ENCODE data around the gene ILKAP.
A peak's percentile ranks its signal among the peaks of the same experiment; 100 is the strongest.
"Not testable (repeated sequence)": the region's sequence is repeated elsewhere in the genome, so short reads cannot be mapped to it uniquely, and the experiment has no call there.

ILKAP gene

GRCh38 chr2:238202326-238203093 is 985 bp downstream of the ILKAP start:
- DNase-seq (ENCODE audit: low read depth, low spot score): peak; percentile 41

GRCh38 chr2:238190445-238190844 is 13.1 kb downstream of the ILKAP start:
- DNase-seq (ENCODE audit: low read depth, low spot score): no peak

- DNase-seq (ENCODE audit: low read depth, low spot score): no peak
These were observed 15.6 kb downstream of the ILKAP start for GRCh38 chr2:238187618-238188548.

GRCh38 chr2:238183821-238184220 is 19.7 kb downstream of the ILKAP start:
- DNase-seq (ENCODE audit: low read depth, low spot score): no peak

GRCh38 chr2:238182362-238182761 is 21.1 kb downstream of the ILKAP start:
- no peak for DNase-seq (ENCODE audit: low read depth, low spot score)

DNA sequence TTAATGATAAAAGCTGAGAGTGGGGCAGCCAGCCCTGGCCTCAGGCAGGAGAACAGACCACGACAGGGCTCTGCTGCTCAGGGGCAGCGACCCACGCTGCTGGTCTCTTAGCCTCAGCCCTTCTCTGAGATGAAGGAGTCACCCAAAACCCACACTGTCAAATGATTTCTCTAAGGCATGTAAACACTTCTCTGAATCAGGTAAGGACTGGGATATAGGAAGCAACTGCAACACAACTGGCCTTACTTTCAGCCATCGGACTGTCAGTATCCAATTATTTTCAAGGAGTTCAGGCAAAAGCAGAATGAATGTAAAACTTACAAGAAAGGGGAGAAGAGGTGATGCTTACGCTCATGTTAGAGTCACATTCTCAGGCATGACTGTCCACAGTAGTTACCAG is 22.9 kb downstream of the ILKAP start:
- no peak for DNase-seq (ENCODE audit: low read depth, low spot score)

GRCh38 chr2:238176613-238177012 is 26.9 kb downstream of the ILKAP start:
- DNase-seq (ENCODE audit: low read depth, low spot score): no peak

DNA sequence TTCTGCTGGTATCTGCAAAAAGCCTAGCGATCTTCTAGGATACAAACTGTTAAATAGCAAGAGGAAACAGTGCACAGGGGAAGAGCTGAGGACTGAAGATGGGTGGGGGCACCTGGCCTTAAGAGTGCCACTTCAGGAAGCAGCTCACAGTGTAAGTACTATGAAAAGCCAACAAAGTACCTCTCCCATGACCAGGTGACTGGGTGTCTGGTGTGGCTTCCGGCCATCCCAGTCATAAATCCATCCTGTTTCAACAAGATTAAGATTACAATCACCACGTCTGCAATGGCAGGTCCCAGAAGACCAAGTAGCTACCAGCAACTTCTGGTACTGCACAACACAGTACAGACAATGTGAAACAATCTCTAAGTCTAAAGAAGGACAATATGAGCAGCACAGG is 28.8 kb downstream of the ILKAP start:
- no peak for DNase-seq (ENCODE audit: low read depth, low spot score)

DNA sequence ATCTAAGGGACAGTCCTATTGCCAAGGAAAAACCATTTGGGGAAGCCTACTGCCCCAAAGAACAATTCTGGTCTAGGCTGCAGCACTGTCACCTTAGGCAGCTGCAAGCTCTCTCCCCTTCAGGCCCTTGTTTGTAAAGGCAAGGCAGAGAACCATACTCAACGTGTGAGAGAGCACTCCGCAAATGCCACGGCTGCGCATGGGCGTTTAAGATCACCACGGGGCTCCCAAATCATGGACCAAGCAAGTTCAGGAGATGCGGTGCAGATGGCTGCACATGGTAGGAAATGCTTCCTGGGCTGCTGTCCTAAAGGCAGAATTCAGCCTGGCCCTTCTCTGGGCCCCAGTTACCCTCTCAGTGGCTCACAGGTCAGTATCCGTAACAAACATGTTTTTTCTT is 29.2 kb downstream of the ILKAP start:
- no peak for DNase-seq (ENCODE audit: low read depth, low spot score)

DNA sequence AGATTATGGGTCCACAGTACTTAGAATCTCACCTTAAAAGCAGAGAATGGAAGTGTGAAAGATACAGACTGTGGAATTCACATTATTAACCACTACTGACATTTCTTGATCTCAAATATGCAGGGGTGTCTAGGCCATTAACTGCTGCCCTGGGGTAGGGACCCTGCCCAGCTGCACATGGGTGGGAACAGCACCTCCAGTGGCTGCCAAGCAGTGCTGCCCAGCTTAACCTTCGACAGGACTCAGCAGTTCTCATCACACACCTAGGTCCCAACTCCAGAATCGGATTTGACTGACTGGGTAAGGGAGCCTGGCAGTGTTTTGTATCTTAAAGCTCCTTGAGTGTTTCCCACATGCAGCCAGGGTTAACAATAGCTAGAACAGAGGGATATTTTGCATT is 29.8 kb downstream of the ILKAP start:
- no peak for DNase-seq (ENCODE audit: low read depth, low spot score)

DNA sequence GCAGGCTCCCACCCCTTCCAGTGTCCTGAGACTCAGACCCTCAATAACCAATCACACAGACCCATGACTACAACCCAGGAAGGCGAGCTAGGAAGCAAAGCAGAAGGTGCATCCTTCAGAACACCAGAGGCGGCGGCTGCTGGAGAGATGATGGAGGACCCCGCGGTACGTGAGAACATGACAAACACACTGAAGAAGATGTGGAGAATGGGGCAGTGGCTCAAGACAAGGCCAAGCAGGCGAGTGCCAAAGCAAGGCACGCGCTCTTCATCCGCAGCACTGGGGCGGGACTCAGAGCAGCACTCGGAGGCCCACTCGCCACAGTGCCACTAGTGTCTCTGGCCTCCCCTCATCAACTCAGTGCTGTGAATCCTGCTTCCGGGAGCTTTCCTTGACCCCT is 31.1 kb downstream of the ILKAP start:
- no peak for DNase-seq (ENCODE audit: low read depth, low spot score)

DNA sequence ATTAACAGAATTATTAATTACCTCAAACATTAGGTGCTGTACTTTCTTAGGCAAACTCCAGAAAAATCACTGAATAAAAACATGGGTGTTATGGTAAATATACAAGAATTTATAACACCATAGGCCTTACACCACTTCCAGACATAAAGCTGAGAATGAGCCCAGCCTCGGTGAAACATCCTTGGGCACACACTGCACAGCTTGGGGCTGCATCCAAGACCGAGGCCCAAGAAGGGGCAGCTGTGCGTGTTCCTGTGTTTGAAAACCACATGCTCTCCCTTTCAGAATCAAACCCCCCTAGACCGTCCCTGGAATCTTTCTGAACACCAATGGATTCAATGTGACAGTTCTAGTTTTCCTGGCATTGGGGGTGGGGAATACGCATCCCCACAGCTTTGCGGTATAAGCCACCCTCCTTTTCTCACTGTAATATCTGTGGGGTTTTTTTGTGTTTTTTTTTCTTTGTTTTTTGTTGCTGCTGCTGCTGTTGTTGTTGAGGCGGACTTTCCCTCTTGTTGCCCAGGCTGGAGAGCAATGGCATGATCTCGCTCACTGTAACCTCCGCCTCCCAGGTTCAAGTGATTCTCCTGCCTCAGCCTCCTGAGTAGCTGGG is 31.8 kb downstream of the ILKAP start:
- DNase-seq (ENCODE audit: low read depth, low spot score): no peak

- not testable (repeated sequence) for DNase-seq (ENCODE audit: low read depth, low spot score)
These were observed 32.4 kb downstream of the ILKAP start for GRCh38 chr2:238171072-238171431.

DNA sequence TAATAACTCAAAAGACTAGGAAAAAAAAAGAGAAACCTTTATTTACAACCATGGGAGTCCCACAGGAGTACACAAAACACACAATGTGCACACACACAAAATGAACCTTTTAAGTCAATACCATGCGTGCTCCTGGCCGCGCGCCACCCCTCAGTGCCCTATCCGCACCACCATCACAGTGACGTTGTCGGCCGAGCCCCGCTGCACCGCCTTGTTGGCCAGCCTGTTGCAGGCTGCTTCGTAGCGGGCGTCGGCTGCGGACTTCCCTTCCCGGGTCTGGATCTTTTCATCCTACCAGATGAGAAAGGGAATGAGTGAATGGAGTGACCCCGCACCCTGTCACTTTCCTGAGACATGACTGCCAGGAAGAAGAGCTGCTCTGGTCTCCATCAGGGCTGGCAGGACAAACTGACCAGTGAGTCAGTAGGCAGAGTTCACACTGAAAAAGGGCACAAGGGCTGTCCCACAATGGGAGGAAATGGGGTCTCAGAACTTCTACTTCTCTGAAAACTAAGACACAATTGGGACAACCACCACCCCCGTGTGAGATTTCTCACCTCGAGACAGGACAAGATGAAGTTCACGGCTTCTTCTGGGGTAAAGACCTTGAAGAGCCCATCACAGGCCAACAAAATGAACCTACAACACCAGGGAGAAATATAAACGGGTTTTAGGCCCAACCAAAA is 33.0 kb downstream of the ILKAP start:
- DNase-seq (ENCODE audit: low read depth, low spot score): no peak

DNA sequence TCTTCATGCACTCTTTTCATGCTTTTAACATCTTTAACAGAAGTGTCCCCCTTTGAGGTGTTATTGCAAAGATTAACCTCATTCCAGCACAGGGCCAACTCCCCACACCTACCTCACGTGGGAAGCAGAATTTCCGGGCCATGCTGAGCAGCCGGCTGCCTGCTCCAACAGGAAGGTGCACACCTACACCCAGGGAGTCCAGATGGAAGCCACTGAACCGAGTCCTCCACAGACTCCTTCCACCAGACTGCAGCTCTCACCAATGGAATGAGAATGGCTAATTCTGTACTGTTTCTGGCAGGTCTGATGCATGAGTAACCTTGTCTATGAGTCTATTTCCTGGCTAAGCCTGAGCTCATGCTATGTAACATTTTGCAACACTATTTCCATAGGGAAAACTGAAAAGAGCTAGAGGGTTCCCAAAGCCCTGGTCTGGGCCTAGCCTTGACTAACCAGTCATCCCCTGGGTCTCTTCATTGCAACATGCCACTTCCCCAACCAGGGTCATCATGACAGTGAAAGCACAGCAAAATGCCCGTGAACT is 33.7 kb downstream of the ILKAP start:
- DNase-seq (ENCODE audit: low read depth, low spot score): no peak

GRCh38 chr2:238169048-238169707 is 34.3 kb downstream of the ILKAP start:
- no peak for DNase-seq (ENCODE audit: low read depth, low spot score)

DNA sequence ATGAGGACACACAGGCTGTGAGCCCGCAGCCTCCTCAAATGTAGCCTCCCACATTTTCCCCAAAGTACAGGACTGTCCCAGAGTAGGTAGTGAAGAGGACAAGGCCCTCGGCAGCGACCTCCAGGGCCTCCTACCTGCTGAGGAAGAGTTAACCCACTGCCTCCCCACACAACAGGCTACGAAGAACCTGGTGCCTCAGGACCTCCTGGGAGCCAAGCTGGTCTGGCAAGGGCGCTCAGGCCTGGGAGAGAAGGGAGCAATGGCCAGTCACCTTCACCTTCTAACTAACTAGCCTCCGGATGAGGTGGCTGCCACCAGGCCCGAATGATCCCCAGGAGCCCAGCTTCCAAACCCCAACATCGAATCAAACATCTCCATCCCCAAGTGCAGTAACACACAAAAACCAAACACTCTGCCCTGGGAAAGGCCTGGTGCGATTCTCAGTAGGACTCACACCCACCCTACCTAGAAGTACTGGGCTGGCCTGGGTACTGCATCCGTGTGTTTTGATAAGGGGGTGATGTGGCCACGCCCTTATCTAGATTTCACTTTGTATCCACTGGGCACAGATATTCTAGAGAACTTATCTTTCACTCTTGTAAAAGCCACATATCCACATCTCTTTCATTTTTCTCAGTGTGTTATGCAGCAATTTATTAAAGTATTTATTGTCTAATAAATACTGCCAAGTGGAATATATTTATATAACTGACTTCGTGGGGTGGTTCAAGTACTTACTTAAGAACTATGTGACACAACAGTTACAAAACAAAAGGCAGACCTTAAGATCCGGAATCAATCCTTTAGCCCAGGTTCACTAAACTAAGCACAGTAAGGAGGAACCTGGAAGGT is 35.1 kb downstream of the ILKAP start:
- DNase-seq (ENCODE audit: low read depth, low spot score): no peak

- no peak for DNase-seq (ENCODE audit: low read depth, low spot score)
These were observed 35.7 kb downstream of the ILKAP start for GRCh38 chr2:238167761-238168160.

DNA sequence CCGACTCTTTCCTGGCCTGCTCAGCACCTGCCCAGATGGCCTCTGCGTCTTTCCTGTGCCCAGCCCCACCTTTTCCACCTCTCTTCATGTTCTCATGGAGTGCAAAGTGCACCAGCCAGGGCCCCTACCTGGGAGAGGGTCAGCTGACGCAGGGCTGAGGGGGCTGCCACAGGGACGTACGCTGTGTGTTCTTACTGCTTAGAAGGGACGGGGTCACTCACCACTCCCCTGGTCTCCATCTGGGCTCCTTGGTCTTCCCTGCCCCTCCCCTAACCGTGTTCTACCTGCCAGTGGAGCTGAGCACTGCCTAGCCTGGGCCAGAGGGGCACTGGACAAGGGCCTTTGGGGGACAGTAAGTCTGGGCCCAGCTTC is 36.2 kb downstream of the ILKAP start:
- no peak for DNase-seq (ENCODE audit: low read depth, low spot score)

All from ELF-1 (cell line).